Right ventricle myocardium inferior (tissue), 1 donor: Measurements from ENCODE around the gene PNPLA3. TPM values are rescaled to one million over a fixed set of nuclear protein-coding genes. Genes with fewer than 3 reads are reported as not detected.
"Not testable (repeated sequence)": the region's sequence is repeated elsewhere in the genome, so short reads cannot be mapped to it uniquely, and the experiment has no call there.

Experiments
- ATAC-seq: fragments of 200-7000 bp; cut with Tn5 transposase; one replicate; pipeline ENCODE4 v1.9.1; 2020; ENCODE audit warnings: mild to moderate bottlenecking, moderate library complexity
- DNase-seq: peaks from one replicate; pipeline ENCODE4 v3.0.0; 2021; ENCODE audit errors: missing footprints
- intact Hi-C: fragments of 100-400 bp; cut with DNase I; formaldehyde crosslinking; loops from one replicate; pipeline ENCODE4 v1.11.0; 2022
- total RNA-seq: library from RNA; stranded (reverse); fragmentation: NEBNext Ultra II Directional; extraction: Animal tissue kit (Norgen Biotek cat#: 25700); gene quantifications from one replicate; pipeline ENCODE4 v1.2.1, GENCODE V29; 2021
- donor health status: DM: no; HTN: yes; CAD: no; lungs with severe emphysema.

Gene PNPLA3
- total RNA-seq, 1 donor from 2014 or later: 0.46 TPM

GRCh38 chr22:43888740-43889139 lies 34.9 kb upstream of the PNPLA3 start:
- ATAC-seq: no peak
- intact Hi-C loops: loop anchor here (5.0 kb wide), 1 partner anchor 501 kb away; no protein-coding TSS in a partner anchor
- no peak for DNase-seq

GRCh38 chr22:43889201-43889859 lies 34.3 kb upstream of the PNPLA3 start:
- ATAC-seq (no peak), DNase-seq (no peak)
- intact Hi-C loops: loop anchor here (5.0 kb wide), 1 partner anchor 502 kb away; no protein-coding TSS in a partner anchor

- intact Hi-C loops: loop anchor here (5.0 kb wide), 1 partner anchor 503 kb away; no protein-coding TSS in a partner anchor
- ATAC-seq (no peak), DNase-seq (no peak)
Measured at GRCh38 chr22:43889860-43890253, 33.7 kb upstream of the PNPLA3 start.

- DNase-seq (no peak), ATAC-seq (no peak)
- intact Hi-C loops: no loop called here
Measured at GRCh38 chr22:43890901-43891331, 32.7 kb upstream of the PNPLA3 start.

GRCh38 chr22:43891360-43892182 lies 32.0 kb upstream of the PNPLA3 start, which contains the start of gene PNPLA5:
PNPLA5 (minus strand) TSS chr22:43892013; CDS start chr22:43891880, 133 bp downstream.
- intact Hi-C loops: no loop called here
- no peak for DNase-seq

GRCh38 chr22:43892183-43892894 lies 31.3 kb upstream of the PNPLA3 start:
- intact Hi-C loops: no loop called here
- ATAC-seq (no peak), DNase-seq (no peak)

More at GRCh38 chr22:43891360-43892182, 32.0 kb upstream of the PNPLA3 start, which contains the start of gene PNPLA5:
- ATAC-seq: no peak

- DNase-seq (no peak), ATAC-seq (no peak)
- intact Hi-C loops: no loop called here
Measured at GRCh38 chr22:43893266-43893665, 30.3 kb upstream of the PNPLA3 start.

GRCh38 chr22:43894122-43894521 lies 29.5 kb upstream of the PNPLA3 start:
- DNase-seq: no peak
- ATAC-seq: no peak

GRCh38 chr22:43895986-43896645 lies 27.5 kb upstream of the PNPLA3 start:
- intact Hi-C loops: no loop called here
- ATAC-seq: no peak
- no peak for DNase-seq

More at GRCh38 chr22:43894122-43894521, 29.5 kb upstream of the PNPLA3 start:
- intact Hi-C loops: no loop called here

GRCh38 chr22:43897751-43898261 lies 25.8 kb upstream of the PNPLA3 start:
- intact Hi-C loops: no loop called here
- DNase-seq (no peak), ATAC-seq (no peak)

GRCh38 chr22:43900206-43900605 lies 23.4 kb upstream of the PNPLA3 start:
- intact Hi-C loops: no loop called here

GRCh38 chr22:43901976-43902643 lies 21.5 kb upstream of the PNPLA3 start:
- ATAC-seq: no peak
- DNase-seq: no peak
- intact Hi-C loops: no loop called here

More at GRCh38 chr22:43900206-43900605, 23.4 kb upstream of the PNPLA3 start:
- DNase-seq (no peak), ATAC-seq (no peak)

GRCh38 chr22:43903033-43903432 lies 20.6 kb upstream of the PNPLA3 start:
- ATAC-seq, intact Hi-C loops, DNase-seq: not testable (repeated sequence)

- ATAC-seq, DNase-seq, intact Hi-C loops: not testable (repeated sequence)
Measured at GRCh38 chr22:43904412-43904811, 19.2 kb upstream of the PNPLA3 start.

- intact Hi-C loops: no loop called here
- DNase-seq (no peak), ATAC-seq (no peak)
Measured at GRCh38 chr22:43905681-43906080, 17.9 kb upstream of the PNPLA3 start.

GRCh38 chr22:43909708-43910107 lies 13.9 kb upstream of the PNPLA3 start:
- no peak for ATAC-seq
- intact Hi-C loops: no loop called here

GRCh38 chr22:43910178-43910695 lies 13.4 kb upstream of the PNPLA3 start:
- no peak for ATAC-seq
- no peak for DNase-seq
- intact Hi-C loops: no loop called here

More at GRCh38 chr22:43909708-43910107, 13.9 kb upstream of the PNPLA3 start:
- DNase-seq: no peak

- no peak for DNase-seq
- no peak for ATAC-seq
- intact Hi-C loops: no loop called here
Measured at GRCh38 chr22:43911351-43911750, 12.3 kb upstream of the PNPLA3 start.
